Lower lobe of right lung (tissue), 2 donors: ENCODE measurements around the gene LAMA2. TPM values are rescaled to one million over a fixed set of nuclear protein-coding genes. Genes with fewer than 3 reads are reported as not detected.

Experiments
- ATAC-seq, 2 donors: fragments of 200-7000 bp; cut with Tn5 transposase; one replicate each; pipeline ENCODE4 v1.9.1; 2020 to 2022; ENCODE audit warnings: mild to moderate bottlenecking in 2 of 2, moderate library complexity in 2 of 2
- DNase-seq: peaks from one replicate; pipeline ENCODE4 v3.0.0-alpha.2; 2020
- H3K27ac ChIP-seq: fragments of 200-600 bp; one replicate; pipeline ENCODE4 v1.8.0; 2022
- H3K27me3 ChIP-seq: fragments of 200-600 bp; one replicate; pipeline ENCODE4 v1.8.0; 2022; ENCODE audit warnings: low read depth
- H3K36me3 ChIP-seq: fragments of 200-600 bp; one replicate; pipeline ENCODE4 v1.8.0; 2022; ENCODE audit warnings: mild to moderate bottlenecking
- H3K4me1 ChIP-seq: fragments of 200-600 bp; one replicate; pipeline ENCODE4 v1.8.0; 2022
- H3K4me3 ChIP-seq: fragments of 200-600 bp; one replicate; pipeline ENCODE4 v1.8.0; 2022; ENCODE audit warnings: mild to moderate bottlenecking
- H3K9me3 ChIP-seq: fragments of 200-600 bp; one replicate; pipeline ENCODE4 v1.8.0; 2022
- CTCF ChIP-seq: fragments of 200-600 bp; IDR thresholded peaks from one replicate; pipeline ENCODE4 v1.8.0; 2022; ENCODE audit warnings: antibody characterized with exemption, mild to moderate bottlenecking
- intact Hi-C: fragments of 100-400 bp; cut with DNase I; formaldehyde crosslinking; loops from one replicate; pipeline ENCODE4 v1.11.0; 2022
- total RNA-seq: library from RNA; stranded (reverse); fragmentation: NEBNext Ultra II Directional; extraction: Animal tissue kit (Norgen Biotek cat#: 25700); gene quantifications from one replicate; pipeline ENCODE4 v1.2.1, GENCODE V29; 2021
- donor health status: DM: no; HTN: yes; CAD: no; lungs with severe emphysema.

Gene LAMA2
- total RNA-seq, 1 donor from 2014 or later: 49.6 TPM

DNA sequence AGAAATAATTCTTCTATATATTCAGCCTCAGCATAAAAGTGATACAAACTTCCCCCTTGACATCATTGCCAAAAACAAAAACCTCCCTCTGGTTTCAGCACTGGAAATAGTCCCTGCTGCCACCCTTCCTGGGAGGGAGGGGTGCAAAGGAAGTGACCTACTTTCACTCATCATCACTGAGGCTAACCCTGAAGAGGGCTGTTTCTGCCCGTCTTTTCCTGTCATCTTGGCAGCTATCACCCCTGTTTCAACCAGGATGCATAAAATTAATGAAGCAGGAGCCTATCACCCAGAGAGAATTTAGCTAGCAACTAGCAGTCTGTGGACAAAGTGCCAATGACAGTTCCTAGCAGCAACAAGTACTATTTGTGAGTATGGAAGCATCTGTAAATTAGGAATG is 397.8 kb downstream of the LAMA2 start:
- no peak for TF ChIP-seq CTCF
- no peaks in the 10 kb centered on the region for H3K9me3 ChIP-seq
- no peak for DNase-seq
- no peaks in the 10 kb centered on the region for H3K27me3 ChIP-seq
- H3K4me1 ChIP-seq: no peaks in the 10 kb centered on the region
- no peak overlapping the region for H3K27ac ChIP-seq
- H3K36me3 ChIP-seq: no peaks in the 10 kb centered on the region
- ATAC-seq: no peak
- intact Hi-C loops: no loop called here
- H3K4me3 ChIP-seq: no peak overlapping the region

DNA sequence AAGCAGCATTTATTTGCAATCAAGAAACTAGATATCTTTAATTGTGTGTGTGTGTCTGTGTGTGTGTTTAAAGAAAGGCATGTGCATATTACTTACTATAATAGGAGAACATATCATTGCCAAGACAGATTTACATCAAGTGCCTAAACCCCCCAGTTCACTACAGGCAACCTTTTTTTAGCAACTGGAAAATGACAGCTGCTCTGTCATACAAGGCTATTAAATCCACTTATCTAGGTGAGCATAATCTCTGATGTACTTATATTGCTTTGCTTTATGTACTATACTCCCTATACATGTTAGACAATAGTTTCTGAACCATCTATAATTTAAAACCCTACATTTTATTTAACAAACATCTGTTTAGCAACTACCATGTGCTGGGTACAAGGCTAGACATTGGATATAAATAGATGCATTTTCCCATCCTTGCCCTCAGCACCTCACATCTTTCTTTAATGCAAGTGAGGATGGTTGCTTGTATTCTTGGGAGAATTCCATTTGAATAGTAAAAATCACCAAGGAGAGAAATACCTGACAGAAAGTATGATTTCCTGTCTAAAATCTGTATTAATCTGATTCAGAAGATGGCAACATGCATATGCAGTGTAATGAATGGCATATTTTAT is 398.3 kb downstream of the LAMA2 start:
- Histone ChIP-seq H3K27me3 (no peaks in the 10 kb centered on the region), H3K4me1 (no peaks in the 10 kb centered on the region), H3K4me3 (no peak overlapping the region), H3K36me3 (no peaks in the 10 kb centered on the region), H3K27ac (no peak overlapping the region), H3K9me3 (no peaks in the 10 kb centered on the region)
- intact Hi-C loops: no loop called here
- no peak for ATAC-seq
- no peak for DNase-seq
- TF ChIP-seq CTCF: no peak

DNA sequence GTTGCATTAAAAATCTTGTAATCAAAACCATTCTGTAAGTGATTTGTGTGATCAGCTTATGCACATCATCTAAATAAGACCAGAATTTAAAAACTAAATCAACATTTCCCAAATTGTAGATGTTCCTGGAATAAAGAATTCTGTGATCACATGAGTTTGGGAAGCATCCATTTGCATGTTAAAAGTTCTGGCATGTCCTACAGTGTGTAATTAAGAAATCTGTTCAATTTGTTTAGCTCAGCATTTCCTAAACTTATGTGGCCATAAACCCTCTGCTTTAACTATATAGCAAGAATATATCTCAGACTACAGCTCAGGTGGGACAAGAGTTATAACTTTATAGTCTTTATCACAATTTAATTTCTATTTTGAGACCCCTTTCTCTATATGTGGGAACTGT is 399.1 kb downstream of the LAMA2 start:
- ATAC-seq: no peak
- Histone ChIP-seq H3K4me1 (no peaks in the 10 kb centered on the region), H3K27ac (no peak overlapping the region), H3K36me3 (no peaks in the 10 kb centered on the region), H3K27me3 (no peaks in the 10 kb centered on the region), H3K9me3 (no peaks in the 10 kb centered on the region), H3K4me3 (no peak overlapping the region)
- DNase-seq: no peak
- no peak for TF ChIP-seq CTCF
- intact Hi-C loops: no loop called here

GRCh38 chr6:129284225-129284624 is 401.3 kb downstream of the LAMA2 start:
- Histone ChIP-seq H3K27ac (no peak overlapping the region), H3K4me3 (no peak overlapping the region), H3K36me3 (no peaks in the 10 kb centered on the region), H3K9me3 (no peaks in the 10 kb centered on the region), H3K4me1 (no peaks in the 10 kb centered on the region), H3K27me3 (no peaks in the 10 kb centered on the region)
- DNase-seq (no peak), ATAC-seq (no peak)
- no peak for TF ChIP-seq CTCF
- intact Hi-C loops: no loop called here

GRCh38 chr6:129287231-129288177 is 404.6 kb downstream of the LAMA2 start:
- no peaks in the 10 kb centered on the region for H3K27me3 ChIP-seq
- no peaks in the 10 kb centered on the region for H3K9me3 ChIP-seq
- no peak for TF ChIP-seq CTCF
- H3K4me1 ChIP-seq: no peaks in the 10 kb centered on the region
- intact Hi-C loops: no loop called here
- no peak overlapping the region for H3K27ac ChIP-seq
- H3K36me3 ChIP-seq: no peaks in the 10 kb centered on the region
- H3K4me3 ChIP-seq: no peak overlapping the region
- DNase-seq: no peak
- ATAC-seq: no peak
